MCF 10A (cell line): ENCODE data around the gene ZBTB7C. TPM values are rescaled to one million over a fixed set of nuclear protein-coding genes. Genes with fewer than 3 reads are reported as not detected.

Source experiments
- BruUV-seq: library from RNA; stranded (reverse); fragments of 400-500 nt; replicated peaks from 2 replicates; lab custom pipeline; 2021; lab: Mats Ljungman, UMichigan
- CTCF ChIA-PET: fragments of 300-600 bp; sonication (Branson Sonifier 250); formaldehyde crosslinking; extraction: SDS; loops from one replicate; lab custom pipeline; 2021; ENCODE audit warnings: antibody characterized with exemption, inconsistent platforms; lab: Yijun Ruan, JAX
- POLR2A ChIA-PET: fragments of 300-600, 350-650 bp; sonication (Branson Sonifier 250); formaldehyde crosslinking; extraction: SDS; loops from one replicate; lab custom pipeline; 2020; ENCODE audit warnings: antibody characterized with exemption, inconsistent platforms; lab: Yijun Ruan, JAX
- DNase-seq: peaks from one replicate; pipeline ENCODE4 v3.0.0-alpha.2; 2018; ENCODE audit not compliant: unreplicated experiment
- H3K27ac Mint-ChIP-seq: one replicate; pipeline ENCODE4 v1.8.0; 2022; ENCODE audit warnings: mild to moderate bottlenecking, low read depth, mixed read lengths; ENCODE audit not compliant: unreplicated experiment
- H3K27me3 Mint-ChIP-seq: one replicate; pipeline ENCODE4 v1.8.0; 2022; ENCODE audit warnings: mixed read lengths; ENCODE audit not compliant: insufficient read depth, unreplicated experiment
- H3K36me3 Mint-ChIP-seq: one replicate; pipeline ENCODE4 v1.8.0; 2022; ENCODE audit warnings: mild to moderate bottlenecking, moderate library complexity, mixed read lengths; ENCODE audit not compliant: insufficient read depth, unreplicated experiment
- H3K4me1 Mint-ChIP-seq: one replicate; pipeline ENCODE4 v1.8.0; 2022; ENCODE audit warnings: mixed read lengths; ENCODE audit not compliant: insufficient read depth, unreplicated experiment
- H3K4me3 Mint-ChIP-seq: one replicate; pipeline ENCODE4 v1.8.0; 2022; ENCODE audit warnings: mild to moderate bottlenecking, moderate library complexity, mixed read lengths; ENCODE audit not compliant: unreplicated experiment
- H3K9me3 Mint-ChIP-seq: one replicate; pipeline ENCODE4 v1.8.0; 2022; ENCODE audit warnings: mixed read lengths; ENCODE audit not compliant: unreplicated experiment
- CTCF ChIP-seq: fragments of 200-600 bp; IDR thresholded peaks from one replicate; pipeline ENCODE4 v1.8.0; 2022; ENCODE audit warnings: antibody characterized with exemption, mild to moderate bottlenecking; ENCODE audit not compliant: unreplicated experiment
- intact Hi-C: fragments of 100-400 bp; cut with micrococcal nuclease; formaldehyde crosslinking; loops from 2 replicates; pipeline ENCODE4 v1.14.1; 2022
- total RNA-seq: library from RNA; stranded (reverse); gene quantifications from 2 replicates; pipeline ENCODE4 v1.2.3, GENCODE V29; 2022

The ZBTB7C gene
- total RNA-seq, 1 experiment from 2014 or later, result 0.42 TPM

GRCh38 chr18:48138660-48139430 lies 270.3 kb downstream of the ZBTB7C start:
- Mint-ChIP-seq H3K36me3 (no peaks in the 10 kb centered on the region), H3K4me3 (no peak overlapping the region), H3K4me1 (peaks cover 35% of the 10 kb centered on the region), H3K9me3 (no peaks in the 10 kb centered on the region), H3K27ac (no peak overlapping the region), H3K27me3 (no peaks in the 10 kb centered on the region)
- TF ChIP-seq CTCF, result no peak
- CTCF ChIA-PET, result interaction anchor here (0.6 to 0.9 kb wide), 2 partner anchors 99 to 108 kb away, joined by 4 to 6 read pairs; no protein-coding TSS in a partner anchor
- POLR2A ChIA-PET, result interaction anchor here (2.0 to 2.4 kb wide), 2 partner anchors 15 to 19 kb away, joined by 5 to 7 read pairs; no protein-coding TSS in a partner anchor
- intact Hi-C loops, result no loop called here
- DNase-seq, result no peak
- no TSS peak for BruUV-seq

- H3K9me3 Mint-ChIP-seq, result no peaks in the 10 kb centered on the region
- no TSS peak for BruUV-seq
- peaks cover 41% of the 10 kb centered on the region for H3K4me1 Mint-ChIP-seq
- DNase-seq, result no peak
- H3K36me3 Mint-ChIP-seq, result no peaks in the 10 kb centered on the region
- H3K27ac Mint-ChIP-seq, result no peak overlapping the region
- H3K4me3 Mint-ChIP-seq, result no peak overlapping the region
- CTCF ChIA-PET, result interaction anchor here (0.6 kb wide), 1 partner anchor 308 kb away, joined by 3 read pairs; no protein-coding TSS in a partner anchor
- POLR2A ChIA-PET, result interaction anchor here (2.4 kb wide), 1 partner anchor 16 kb away, joined by 7 read pairs; no protein-coding TSS in a partner anchor
- TF ChIP-seq CTCF, result no peak
- intact Hi-C loops, result no loop called here
- H3K27me3 Mint-ChIP-seq, result no peaks in the 10 kb centered on the region
These were observed 271.0 kb downstream of the ZBTB7C start for GRCh38 chr18:48138210-48138609.

GRCh38 chr18:48137374-48138081 lies 271.7 kb downstream of the ZBTB7C start:
- DNase-seq, result no peak
- no peak for TF ChIP-seq CTCF
- BruUV-seq, result no TSS peak
- H3K27ac Mint-ChIP-seq, result no peak overlapping the region
- H3K4me3 Mint-ChIP-seq, result peak overlapping the region; percentile 65
- no peaks in the 10 kb centered on the region for H3K9me3 Mint-ChIP-seq
- peaks cover 40% of the 10 kb centered on the region for H3K4me1 Mint-ChIP-seq
- no peaks in the 10 kb centered on the region for H3K36me3 Mint-ChIP-seq
- ChIA-PET CTCF (interaction anchor here (0.6 kb wide), 3 partner anchors 63 to 308 kb away, joined by 3 to 7 read pairs (median 3); no protein-coding TSS in a partner anchor), POLR2A (no interaction called here)
- no peaks in the 10 kb centered on the region for H3K27me3 Mint-ChIP-seq
- intact Hi-C loops, result no loop called here

GRCh38 chr18:48136827-48137373 lies 272.3 kb downstream of the ZBTB7C start:
- CTCF ChIA-PET, result interaction anchor here (0.6 kb wide), 3 partner anchors 63 to 165 kb away, joined by 3 to 7 read pairs (median 4); no protein-coding TSS in a partner anchor
- DNase-seq, result no peak
- intact Hi-C loops, result no loop called here
- H3K4me1 Mint-ChIP-seq, result peaks cover 39% of the 10 kb centered on the region
- no peak for TF ChIP-seq CTCF
- peak overlapping the region; percentile 72 for H3K4me3 Mint-ChIP-seq
- H3K27me3 Mint-ChIP-seq, result no peaks in the 10 kb centered on the region
- POLR2A ChIA-PET, result no interaction called here
- BruUV-seq, result no TSS peak
- no peak overlapping the region for H3K27ac Mint-ChIP-seq
- H3K9me3 Mint-ChIP-seq, result no peaks in the 10 kb centered on the region
- H3K36me3 Mint-ChIP-seq, result no peaks in the 10 kb centered on the region
